Measurements from ENCODE around the gene GPATCH2L.

Gene GPATCH2L

DNA sequence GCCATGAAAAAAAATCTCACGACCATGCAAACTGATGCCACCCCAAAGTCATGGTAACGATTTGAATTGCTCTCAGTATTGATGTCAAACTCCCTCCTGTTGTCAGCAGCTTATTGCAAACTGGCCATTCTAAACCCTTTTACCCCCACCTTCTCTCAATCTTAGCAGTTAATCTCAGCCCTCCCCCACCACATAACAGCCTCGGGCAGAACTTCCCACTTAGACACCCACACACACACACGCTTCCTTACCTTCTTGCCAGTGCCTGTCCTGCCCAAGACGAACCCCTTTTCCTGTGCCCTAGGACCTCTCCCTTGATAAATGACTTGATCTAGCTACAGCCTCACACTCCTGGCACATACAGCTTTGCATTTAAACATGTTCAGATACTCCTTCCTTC lies 56.6 kb downstream of the GPATCH2L start:
- no peak for DNase-seq
- Mint-ChIP-seq H3K27me3 (ENCODE audit: low read depth, poor library complexity) (no peaks in the 10 kb centered on the region), H3K36me3 (ENCODE audit: low read depth) (peaks cover 31% of the 10 kb centered on the region), H3K9me3 (peaks cover 15% of the 10 kb centered on the region), H3K27ac (peak overlapping the region; percentile 2), H3K4me1 (peaks cover 7% of the 10 kb centered on the region), H3K4me3 (no peak overlapping the region)
- TF ChIP-seq, protein P1, sequence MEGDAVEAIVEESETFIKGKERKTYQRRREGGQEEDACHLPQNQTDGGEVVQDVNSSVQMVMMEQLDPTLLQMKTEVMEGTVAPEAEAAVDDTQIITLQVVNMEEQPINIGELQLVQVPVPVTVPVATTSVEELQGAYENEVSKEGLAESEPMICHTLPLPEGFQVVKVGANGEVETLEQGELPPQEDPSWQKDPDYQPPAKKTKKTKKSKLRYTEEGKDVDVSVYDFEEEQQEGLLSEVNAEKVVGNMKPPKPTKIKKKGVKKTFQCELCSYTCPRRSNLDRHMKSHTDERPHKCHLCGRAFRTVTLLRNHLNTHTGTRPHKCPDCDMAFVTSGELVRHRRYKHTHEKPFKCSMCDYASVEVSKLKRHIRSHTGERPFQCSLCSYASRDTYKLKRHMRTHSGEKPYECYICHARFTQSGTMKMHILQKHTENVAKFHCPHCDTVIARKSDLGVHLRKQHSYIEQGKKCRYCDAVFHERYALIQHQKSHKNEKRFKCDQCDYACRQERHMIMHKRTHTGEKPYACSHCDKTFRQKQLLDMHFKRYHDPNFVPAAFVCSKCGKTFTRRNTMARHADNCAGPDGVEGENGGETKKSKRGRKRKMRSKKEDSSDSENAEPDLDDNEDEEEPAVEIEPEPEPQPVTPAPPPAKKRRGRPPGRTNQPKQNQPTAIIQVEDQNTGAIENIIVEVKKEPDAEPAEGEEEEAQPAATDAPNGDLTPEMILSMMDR (IDR thresholded peaks at IDR 0.05) = no peak

DNA sequence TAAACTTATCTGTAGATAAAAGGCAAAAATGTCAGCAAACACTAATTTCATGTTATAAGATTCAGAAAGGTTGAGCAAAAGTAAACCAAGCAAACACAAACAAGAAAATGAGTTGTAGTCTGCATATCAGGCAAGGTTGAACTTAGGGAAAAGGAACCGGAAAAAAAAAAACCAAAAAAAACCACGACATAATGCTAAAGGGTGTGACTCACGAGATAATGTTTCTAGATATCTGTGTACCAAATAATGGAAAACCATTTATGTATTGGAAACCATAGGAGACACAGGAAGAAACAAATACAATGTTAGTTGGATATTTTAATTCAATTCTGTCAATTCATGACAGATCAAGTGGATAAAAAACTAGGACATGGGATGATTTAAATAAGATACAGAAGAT lies 60.5 kb downstream of the GPATCH2L start:
- Mint-ChIP-seq H3K9me3 (peaks cover 27% of the 10 kb centered on the region), H3K27me3 (ENCODE audit: low read depth, poor library complexity) (peaks cover 2% of the 10 kb centered on the region), H3K4me3 (no peak overlapping the region), H3K4me1 (peaks cover 7% of the 10 kb centered on the region), H3K27ac (no peak overlapping the region), H3K36me3 (ENCODE audit: low read depth) (peaks cover 30% of the 10 kb centered on the region)
- no peak for DNase-seq
- TF ChIP-seq, protein P1 (IDR thresholded peaks at IDR 0.05) = no peak

DNA sequence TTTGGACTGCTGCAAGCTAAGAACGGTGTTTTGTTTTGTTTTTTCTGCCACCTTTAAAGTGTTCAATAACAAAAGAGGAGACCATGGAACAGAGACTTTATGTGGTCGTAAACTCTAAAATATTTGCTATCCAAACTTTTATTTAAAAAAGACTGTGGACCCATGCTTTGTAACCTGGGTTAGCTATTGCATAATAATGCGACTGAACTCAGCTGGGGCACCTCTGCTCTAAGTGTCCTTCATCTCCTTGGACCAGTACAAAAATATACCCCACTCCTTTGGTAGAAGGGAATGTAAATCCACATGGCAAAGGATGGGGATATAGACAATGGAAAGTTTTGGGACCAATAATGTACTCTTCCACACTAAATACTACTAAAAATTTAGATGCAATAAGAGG lies 65.5 kb downstream of the GPATCH2L start:
- Mint-ChIP-seq H3K36me3 (ENCODE audit: low read depth) (peaks cover 26% of the 10 kb centered on the region), H3K27ac (no peak overlapping the region), H3K9me3 (peaks cover 28% of the 10 kb centered on the region), H3K27me3 (ENCODE audit: low read depth, poor library complexity) (peaks cover 2% of the 10 kb centered on the region), H3K4me3 (no peak overlapping the region), H3K4me1 (no peaks in the 10 kb centered on the region)
- DNase-seq = no peak
- TF ChIP-seq, protein P1 (IDR thresholded peaks at IDR 0.05) = no peak

DNA sequence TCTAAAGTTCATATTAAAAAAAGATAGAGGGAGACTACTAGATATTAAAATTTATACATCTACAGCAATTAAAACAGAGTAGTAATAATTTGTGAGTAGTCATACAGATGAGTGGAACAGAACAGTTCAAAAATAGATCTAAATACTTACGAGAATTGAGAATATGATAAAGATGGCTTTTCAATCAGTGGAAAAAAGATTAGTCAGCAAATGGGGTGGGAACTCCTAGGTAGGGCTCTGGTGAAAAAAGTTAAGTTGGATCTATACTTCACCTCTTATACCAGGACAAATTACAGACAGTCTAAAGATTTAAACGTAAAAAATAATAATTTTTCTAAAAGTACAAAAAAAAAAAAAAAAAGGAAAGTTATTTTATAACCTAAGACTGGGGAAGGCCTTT lies 66.9 kb downstream of the GPATCH2L start:
- DNase-seq = no peak
- no peaks in the 10 kb centered on the region for H3K4me1 Mint-ChIP-seq

DNA sequence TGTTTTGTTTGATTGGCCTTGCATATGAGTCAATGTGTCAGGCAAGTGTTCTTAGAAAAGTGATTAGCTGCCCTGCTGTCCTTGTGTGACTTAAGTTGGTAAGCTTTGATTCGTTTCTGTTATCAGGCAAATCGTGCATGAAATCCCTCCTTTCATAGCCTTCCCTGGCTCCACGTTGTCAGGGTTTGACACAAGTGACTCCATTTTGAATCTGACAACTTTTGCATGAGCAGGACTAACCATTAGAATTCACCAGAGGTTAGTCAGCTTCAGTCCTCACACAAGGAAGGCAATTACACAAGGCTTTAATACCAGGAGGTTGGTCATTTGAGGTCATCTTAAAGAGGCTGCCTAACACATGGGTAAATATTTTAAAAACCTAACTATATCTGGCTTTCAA lies 68.2 kb downstream of the GPATCH2L start:
- Mint-ChIP-seq H3K4me1 (no peaks in the 10 kb centered on the region), H3K4me3 (no peak overlapping the region), H3K27me3 (ENCODE audit: low read depth, poor library complexity) (peaks cover 3% of the 10 kb centered on the region), H3K36me3 (ENCODE audit: low read depth) (peaks cover 16% of the 10 kb centered on the region), H3K9me3 (peaks cover 24% of the 10 kb centered on the region), H3K27ac (no peak overlapping the region)
- DNase-seq = no peak
- TF ChIP-seq, protein P1 (IDR thresholded peaks at IDR 0.05) = no peak

More for the DNA sequence above, 66.9 kb downstream of the GPATCH2L start:
- H3K36me3 Mint-ChIP-seq (ENCODE audit: low read depth) = peaks cover 20% of the 10 kb centered on the region
- TF ChIP-seq, protein P1 (IDR thresholded peaks at IDR 0.05) = no peak
- H3K27me3 Mint-ChIP-seq (ENCODE audit: low read depth, poor library complexity) = peaks cover 2% of the 10 kb centered on the region
- H3K27ac Mint-ChIP-seq = no peak overlapping the region
- peaks cover 24% of the 10 kb centered on the region for H3K9me3 Mint-ChIP-seq
- H3K4me3 Mint-ChIP-seq = no peak overlapping the region

DNA sequence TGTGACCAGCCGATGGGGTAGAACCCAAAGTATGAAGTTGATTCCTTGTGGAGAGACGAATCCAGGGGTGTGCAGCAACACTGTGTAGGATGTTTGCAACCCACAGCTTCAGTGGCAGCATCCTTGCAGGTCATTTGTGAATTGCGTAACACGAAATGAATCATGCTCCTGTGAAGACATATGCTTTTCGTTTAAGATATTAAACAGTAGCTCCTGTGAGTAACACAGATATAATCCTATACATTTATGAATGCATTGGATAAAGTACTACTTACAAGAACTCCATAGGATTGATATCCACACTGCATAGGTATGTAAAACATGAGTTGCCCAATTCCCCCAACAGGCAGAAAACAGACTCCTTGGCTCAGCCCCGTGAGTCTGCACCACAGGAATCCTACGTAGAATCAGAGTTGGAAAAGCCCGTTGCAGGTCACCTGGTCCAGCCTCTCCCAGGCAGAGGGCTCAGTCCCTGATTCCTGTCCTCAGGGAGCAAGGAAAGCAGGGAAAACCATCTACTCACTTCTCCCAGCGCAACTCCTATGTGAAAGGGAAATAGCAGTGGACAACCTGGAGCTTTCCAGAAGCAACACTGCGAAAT lies 75.8 kb downstream of the GPATCH2L start:
- no peak overlapping the region for H3K27ac Mint-ChIP-seq
- H3K4me3 Mint-ChIP-seq = no peak overlapping the region
- H3K9me3 Mint-ChIP-seq = peaks cover 29% of the 10 kb centered on the region
- DNase-seq = no peak
- peaks cover 4% of the 10 kb centered on the region for H3K4me1 Mint-ChIP-seq
- H3K27me3 Mint-ChIP-seq (ENCODE audit: low read depth, poor library complexity) = peaks cover 9% of the 10 kb centered on the region
- TF ChIP-seq, protein P1 (IDR thresholded peaks at IDR 0.05) = no peak
- peaks cover 9% of the 10 kb centered on the region for H3K36me3 Mint-ChIP-seq (ENCODE audit: low read depth)
